ENCODE results near the gene TPM1. TPM values are rescaled to one million over a fixed set of nuclear protein-coding genes. Genes with fewer than 3 reads are reported as not detected.

The TPM1 gene
- total RNA-seq, 1 experiment from 2014 or later: 421 TPM

DNA sequence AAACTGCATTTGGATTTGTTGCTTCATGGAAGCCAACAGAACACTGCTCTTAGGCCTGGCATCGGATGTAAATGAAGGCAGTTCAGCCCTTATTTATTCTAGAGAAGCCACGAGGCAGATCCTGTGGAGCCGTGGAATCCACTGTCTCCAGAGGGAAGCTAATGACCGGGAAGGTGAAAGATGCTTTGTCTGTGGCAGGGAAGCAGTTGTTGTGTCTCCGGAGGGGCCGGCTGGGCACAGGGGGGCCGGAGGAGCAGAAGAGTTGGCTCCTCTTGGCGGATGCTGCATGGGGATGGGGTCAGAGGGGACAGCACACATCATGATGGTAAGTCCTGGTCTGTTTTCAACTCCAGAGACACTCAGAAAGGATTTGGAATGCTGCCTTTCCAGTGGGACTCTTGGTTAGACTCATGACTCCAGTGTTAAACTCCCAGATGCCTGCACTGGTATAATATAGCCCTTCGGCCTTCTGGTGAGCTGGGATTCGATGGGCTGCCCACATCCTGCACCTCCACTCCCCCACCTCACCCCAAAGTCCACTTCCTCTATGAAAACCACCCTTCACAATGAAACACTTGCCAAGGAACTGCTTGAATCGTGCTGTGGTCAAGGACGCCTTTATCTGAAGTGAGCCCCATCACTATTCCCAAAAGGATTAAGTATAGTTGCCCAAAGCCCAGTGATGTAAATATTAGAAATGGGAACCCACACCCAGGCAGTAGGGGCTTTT lies 33.6 kb downstream of the TPM1 start:
- Mint-ChIP-seq H3K27me3 (ENCODE audit: low read depth) (no peaks in the 10 kb centered on the region), H3K27ac (peak overlapping the region; percentile 96), H3K4me1 (peaks cover 76% of the 10 kb centered on the region), H3K36me3 (peaks cover 12% of the 10 kb centered on the region), H3K9me3 (no peaks in the 10 kb centered on the region), H3K4me3 (peak overlapping the region; percentile 39)
- TF ChIP-seq, protein P1, sequence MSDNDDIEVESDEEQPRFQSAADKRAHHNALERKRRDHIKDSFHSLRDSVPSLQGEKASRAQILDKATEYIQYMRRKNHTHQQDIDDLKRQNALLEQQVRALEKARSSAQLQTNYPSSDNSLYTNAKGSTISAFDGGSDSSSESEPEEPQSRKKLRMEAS (CRISPR knock-in tag; IDR thresholded peaks at IDR 0.05): no peak
- no peak for TF ChIP-seq OVOL2 (CRISPR knock-in tag; IDR thresholded peaks at IDR 0.05; ENCODE audit: borderline replicate concordance)
- no peak for TF ChIP-seq RORB (CRISPR knock-in tag; IDR thresholded peaks at IDR 0.05)
- TF ChIP-seq, protein P2, sequence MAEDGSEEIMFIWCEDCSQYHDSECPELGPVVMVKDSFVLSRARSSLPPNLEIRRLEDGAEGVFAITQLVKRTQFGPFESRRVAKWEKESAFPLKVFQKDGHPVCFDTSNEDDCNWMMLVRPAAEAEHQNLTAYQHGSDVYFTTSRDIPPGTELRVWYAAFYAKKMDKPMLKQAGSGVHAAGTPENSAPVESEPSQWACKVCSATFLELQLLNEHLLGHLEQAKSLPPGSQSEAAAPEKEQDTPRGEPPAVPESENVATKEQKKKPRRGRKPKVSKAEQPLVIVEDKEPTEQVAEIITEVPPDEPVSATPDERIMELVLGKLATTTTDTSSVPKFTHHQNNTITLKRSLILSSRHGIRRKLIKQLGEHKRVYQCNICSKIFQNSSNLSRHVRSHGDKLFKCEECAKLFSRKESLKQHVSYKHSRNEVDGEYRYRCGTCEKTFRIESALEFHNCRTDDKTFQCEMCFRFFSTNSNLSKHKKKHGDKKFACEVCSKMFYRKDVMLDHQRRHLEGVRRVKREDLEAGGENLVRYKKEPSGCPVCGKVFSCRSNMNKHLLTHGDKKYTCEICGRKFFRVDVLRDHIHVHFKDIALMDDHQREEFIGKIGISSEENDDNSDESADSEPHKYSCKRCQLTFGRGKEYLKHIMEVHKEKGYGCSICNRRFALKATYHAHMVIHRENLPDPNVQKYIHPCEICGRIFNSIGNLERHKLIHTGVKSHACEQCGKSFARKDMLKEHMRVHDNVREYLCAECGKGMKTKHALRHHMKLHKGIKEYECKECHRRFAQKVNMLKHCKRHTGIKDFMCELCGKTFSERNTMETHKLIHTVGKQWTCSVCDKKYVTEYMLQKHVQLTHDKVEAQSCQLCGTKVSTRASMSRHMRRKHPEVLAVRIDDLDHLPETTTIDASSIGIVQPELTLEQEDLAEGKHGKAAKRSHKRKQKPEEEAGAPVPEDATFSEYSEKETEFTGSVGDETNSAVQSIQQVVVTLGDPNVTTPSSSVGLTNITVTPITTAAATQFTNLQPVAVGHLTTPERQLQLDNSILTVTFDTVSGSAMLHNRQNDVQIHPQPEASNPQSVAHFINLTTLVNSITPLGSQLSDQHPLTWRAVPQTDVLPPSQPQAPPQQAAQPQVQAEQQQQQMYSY (CRISPR knock-in tag; IDR thresholded peaks at IDR 0.05): no peak
- POLR2A ChIA-PET: interaction anchor here (0.7 to 1.7 kb wide), 4 partner anchors 13 to 267 kb away, joined by 4 to 6 read pairs (median 4); no protein-coding TSS in a partner anchor
- DNase-seq (ENCODE audit: low spot score) (no peak), ATAC-seq (peak; percentile 3; the same call in 1 of the 2 replicates)
- CTCF ChIA-PET: interaction anchor here (2.9 to 4.0 kb wide), 2 partner anchors 13 to 28 kb away, joined by 6 to 27 read pairs; no protein-coding TSS in a partner anchor

DNA sequence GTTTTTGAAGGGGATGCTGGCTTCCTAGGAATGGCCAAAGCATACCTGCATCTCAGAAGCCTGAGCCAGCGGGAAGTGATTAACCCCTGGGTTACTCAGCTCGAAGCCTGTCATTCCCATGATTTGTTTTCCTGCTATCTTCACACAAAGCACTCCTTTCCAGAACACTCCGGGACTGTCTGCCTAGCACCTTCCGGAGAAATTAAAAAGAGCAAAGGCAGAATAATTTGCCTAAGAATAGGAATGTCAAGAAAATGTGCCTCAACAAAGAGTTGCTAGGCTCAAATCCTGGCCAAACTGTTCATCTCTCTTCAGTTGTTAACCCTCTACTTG lies 34.1 kb downstream of the TPM1 start:
- H3K36me3 Mint-ChIP-seq: peaks cover 8% of the 10 kb centered on the region; the same call in 1 of the 2 replicates
- TF ChIP-seq, protein P1 (CRISPR knock-in tag; IDR thresholded peaks at IDR 0.05): peak; percentile 70
- TF ChIP-seq TEAD1 (CRISPR knock-in tag; IDR thresholded peaks at IDR 0.05): peak; percentile 53; the same call in 1 of the 2 replicates
- TF ChIP-seq, protein P3, sequence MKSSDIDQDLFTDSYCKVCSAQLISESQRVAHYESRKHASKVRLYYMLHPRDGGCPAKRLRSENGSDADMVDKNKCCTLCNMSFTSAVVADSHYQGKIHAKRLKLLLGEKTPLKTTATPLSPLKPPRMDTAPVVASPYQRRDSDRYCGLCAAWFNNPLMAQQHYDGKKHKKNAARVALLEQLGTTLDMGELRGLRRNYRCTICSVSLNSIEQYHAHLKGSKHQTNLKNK (CRISPR knock-in tag; IDR thresholded peaks at IDR 0.05): no peak
- TF ChIP-seq, protein P4, sequence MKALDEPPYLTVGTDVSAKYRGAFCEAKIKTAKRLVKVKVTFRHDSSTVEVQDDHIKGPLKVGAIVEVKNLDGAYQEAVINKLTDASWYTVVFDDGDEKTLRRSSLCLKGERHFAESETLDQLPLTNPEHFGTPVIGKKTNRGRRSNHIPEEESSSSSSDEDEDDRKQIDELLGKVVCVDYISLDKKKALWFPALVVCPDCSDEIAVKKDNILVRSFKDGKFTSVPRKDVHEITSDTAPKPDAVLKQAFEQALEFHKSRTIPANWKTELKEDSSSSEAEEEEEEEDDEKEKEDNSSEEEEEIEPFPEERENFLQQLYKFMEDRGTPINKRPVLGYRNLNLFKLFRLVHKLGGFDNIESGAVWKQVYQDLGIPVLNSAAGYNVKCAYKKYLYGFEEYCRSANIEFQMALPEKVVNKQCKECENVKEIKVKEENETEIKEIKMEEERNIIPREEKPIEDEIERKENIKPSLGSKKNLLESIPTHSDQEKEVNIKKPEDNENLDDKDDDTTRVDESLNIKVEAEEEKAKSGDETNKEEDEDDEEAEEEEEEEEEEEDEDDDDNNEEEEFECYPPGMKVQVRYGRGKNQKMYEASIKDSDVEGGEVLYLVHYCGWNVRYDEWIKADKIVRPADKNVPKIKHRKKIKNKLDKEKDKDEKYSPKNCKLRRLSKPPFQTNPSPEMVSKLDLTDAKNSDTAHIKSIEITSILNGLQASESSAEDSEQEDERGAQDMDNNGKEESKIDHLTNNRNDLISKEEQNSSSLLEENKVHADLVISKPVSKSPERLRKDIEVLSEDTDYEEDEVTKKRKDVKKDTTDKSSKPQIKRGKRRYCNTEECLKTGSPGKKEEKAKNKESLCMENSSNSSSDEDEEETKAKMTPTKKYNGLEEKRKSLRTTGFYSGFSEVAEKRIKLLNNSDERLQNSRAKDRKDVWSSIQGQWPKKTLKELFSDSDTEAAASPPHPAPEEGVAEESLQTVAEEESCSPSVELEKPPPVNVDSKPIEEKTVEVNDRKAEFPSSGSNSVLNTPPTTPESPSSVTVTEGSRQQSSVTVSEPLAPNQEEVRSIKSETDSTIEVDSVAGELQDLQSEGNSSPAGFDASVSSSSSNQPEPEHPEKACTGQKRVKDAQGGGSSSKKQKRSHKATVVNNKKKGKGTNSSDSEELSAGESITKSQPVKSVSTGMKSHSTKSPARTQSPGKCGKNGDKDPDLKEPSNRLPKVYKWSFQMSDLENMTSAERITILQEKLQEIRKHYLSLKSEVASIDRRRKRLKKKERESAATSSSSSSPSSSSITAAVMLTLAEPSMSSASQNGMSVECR (CRISPR knock-in tag; IDR thresholded peaks at IDR 0.05; ENCODE audit: borderline replicate concordance): 0 out of 2 replicates have a peak, but pooled peaks have one; percentile 50
- TF ChIP-seq ZNF121 (CRISPR knock-in tag; IDR thresholded peaks at IDR 0.05): peak; percentile 57; the same call in 1 of the 2 replicates
- peak; percentile 91 for TF ChIP-seq ETV6 (CRISPR knock-in tag; IDR thresholded peaks at IDR 0.05)
- TF ChIP-seq, protein P5, sequence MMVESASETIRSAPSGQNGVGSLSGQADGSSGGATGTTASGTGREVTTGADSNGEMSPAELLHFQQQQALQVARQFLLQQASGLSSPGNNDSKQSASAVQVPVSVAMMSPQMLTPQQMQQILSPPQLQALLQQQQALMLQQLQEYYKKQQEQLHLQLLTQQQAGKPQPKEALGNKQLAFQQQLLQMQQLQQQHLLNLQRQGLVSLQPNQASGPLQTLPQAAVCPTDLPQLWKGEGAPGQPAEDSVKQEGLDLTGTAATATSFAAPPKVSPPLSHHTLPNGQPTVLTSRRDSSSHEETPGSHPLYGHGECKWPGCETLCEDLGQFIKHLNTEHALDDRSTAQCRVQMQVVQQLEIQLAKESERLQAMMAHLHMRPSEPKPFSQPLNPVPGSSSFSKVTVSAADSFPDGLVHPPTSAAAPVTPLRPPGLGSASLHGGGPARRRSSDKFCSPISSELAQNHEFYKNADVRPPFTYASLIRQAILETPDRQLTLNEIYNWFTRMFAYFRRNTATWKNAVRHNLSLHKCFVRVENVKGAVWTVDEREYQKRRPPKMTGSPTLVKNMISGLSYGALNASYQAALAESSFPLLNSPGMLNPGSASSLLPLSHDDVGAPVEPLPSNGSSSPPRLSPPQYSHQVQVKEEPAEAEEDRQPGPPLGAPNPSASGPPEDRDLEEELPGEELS (CRISPR knock-in tag; IDR thresholded peaks at IDR 0.05): peak; percentile 36; the same call in 1 of the 2 replicates
- TF ChIP-seq FOXK1 (CRISPR knock-in tag; IDR thresholded peaks at IDR 0.05): 0 out of 2 replicates have a peak, but pooled peaks have one; percentile 25
- TF ChIP-seq, protein P6, sequence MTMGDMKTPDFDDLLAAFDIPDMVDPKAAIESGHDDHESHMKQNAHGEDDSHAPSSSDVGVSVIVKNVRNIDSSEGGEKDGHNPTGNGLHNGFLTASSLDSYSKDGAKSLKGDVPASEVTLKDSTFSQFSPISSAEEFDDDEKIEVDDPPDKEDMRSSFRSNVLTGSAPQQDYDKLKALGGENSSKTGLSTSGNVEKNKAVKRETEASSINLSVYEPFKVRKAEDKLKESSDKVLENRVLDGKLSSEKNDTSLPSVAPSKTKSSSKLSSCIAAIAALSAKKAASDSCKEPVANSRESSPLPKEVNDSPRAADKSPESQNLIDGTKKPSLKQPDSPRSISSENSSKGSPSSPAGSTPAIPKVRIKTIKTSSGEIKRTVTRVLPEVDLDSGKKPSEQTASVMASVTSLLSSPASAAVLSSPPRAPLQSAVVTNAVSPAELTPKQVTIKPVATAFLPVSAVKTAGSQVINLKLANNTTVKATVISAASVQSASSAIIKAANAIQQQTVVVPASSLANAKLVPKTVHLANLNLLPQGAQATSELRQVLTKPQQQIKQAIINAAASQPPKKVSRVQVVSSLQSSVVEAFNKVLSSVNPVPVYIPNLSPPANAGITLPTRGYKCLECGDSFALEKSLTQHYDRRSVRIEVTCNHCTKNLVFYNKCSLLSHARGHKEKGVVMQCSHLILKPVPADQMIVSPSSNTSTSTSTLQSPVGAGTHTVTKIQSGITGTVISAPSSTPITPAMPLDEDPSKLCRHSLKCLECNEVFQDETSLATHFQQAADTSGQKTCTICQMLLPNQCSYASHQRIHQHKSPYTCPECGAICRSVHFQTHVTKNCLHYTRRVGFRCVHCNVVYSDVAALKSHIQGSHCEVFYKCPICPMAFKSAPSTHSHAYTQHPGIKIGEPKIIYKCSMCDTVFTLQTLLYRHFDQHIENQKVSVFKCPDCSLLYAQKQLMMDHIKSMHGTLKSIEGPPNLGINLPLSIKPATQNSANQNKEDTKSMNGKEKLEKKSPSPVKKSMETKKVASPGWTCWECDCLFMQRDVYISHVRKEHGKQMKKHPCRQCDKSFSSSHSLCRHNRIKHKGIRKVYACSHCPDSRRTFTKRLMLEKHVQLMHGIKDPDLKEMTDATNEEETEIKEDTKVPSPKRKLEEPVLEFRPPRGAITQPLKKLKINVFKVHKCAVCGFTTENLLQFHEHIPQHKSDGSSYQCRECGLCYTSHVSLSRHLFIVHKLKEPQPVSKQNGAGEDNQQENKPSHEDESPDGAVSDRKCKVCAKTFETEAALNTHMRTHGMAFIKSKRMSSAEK (CRISPR knock-in tag; IDR thresholded peaks at IDR 0.05; ENCODE audit: borderline replicate concordance): no peak
- TF ChIP-seq ZNF423 (CRISPR knock-in tag; IDR thresholded peaks at IDR 0.05): peak; percentile 36; the same call in 1 of the 2 replicates
- CTCF ChIA-PET: interaction anchor here (2.9 to 4.0 kb wide), 2 partner anchors 13 to 29 kb away, joined by 6 to 27 read pairs; no protein-coding TSS in a partner anchor
- peak overlapping the region; percentile 96 for H3K27ac Mint-ChIP-seq
- no peaks in the 10 kb centered on the region for H3K9me3 Mint-ChIP-seq
- POLR2A ChIA-PET: interaction anchor here (1.1 to 1.7 kb wide), 2 partner anchors 12 to 29 kb away, joined by 4 to 6 read pairs; no protein-coding TSS in a partner anchor
- DNase-seq (ENCODE audit: low spot score) (peak; percentile 43), ATAC-seq (peak; percentile 63)
- H3K27me3 Mint-ChIP-seq (ENCODE audit: low read depth): no peaks in the 10 kb centered on the region
- H3K4me3 Mint-ChIP-seq: no peak overlapping the region
- H3K4me1 Mint-ChIP-seq: peaks cover 79% of the 10 kb centered on the region
